HG03060 (cell line): Measurements from ENCODE around the gene RBFOX1.

Experiments used
- ATAC-seq: cut with Tn5 transposase; IDR thresholded peaks from one replicate; pipeline ENCODE4 v1.9.1; 2021; ENCODE audit warnings: low read depth, moderate number of reproducible peaks; ENCODE audit not compliant: unreplicated experiment

The RBFOX1 gene

GRCh38 chr16:7366993-7367880 lies 34.6 kb downstream of the RBFOX1 start:
- no peak for ATAC-seq

GRCh38 chr16:7369204-7369603 lies 36.6 kb downstream of the RBFOX1 start:
- no peak for ATAC-seq

- no peak for ATAC-seq
Measured at GRCh38 chr16:7372095-7372494, 39.5 kb downstream of the RBFOX1 start.

- ATAC-seq, result no peak
Measured at GRCh38 chr16:7373776-7374175, 41.1 kb downstream of the RBFOX1 start.

GRCh38 chr16:7374614-7375174 lies 42.0 kb downstream of the RBFOX1 start:
- ATAC-seq, result no peak

GRCh38 chr16:7376227-7376626 lies 43.6 kb downstream of the RBFOX1 start:
- no peak for ATAC-seq

- no peak for ATAC-seq
Measured at GRCh38 chr16:7377231-7377630, 44.6 kb downstream of the RBFOX1 start.

GRCh38 chr16:7378024-7378695 lies 45.5 kb downstream of the RBFOX1 start:
- ATAC-seq, result no peak

GRCh38 chr16:7380441-7380840 lies 47.8 kb downstream of the RBFOX1 start:
- ATAC-seq, result no peak

- no peak for ATAC-seq
Measured at GRCh38 chr16:7380911-7381310, 48.3 kb downstream of the RBFOX1 start.

- ATAC-seq, result no peak
Measured at GRCh38 chr16:7381671-7382070, 49.0 kb downstream of the RBFOX1 start.

- ATAC-seq, result no peak
Measured at GRCh38 chr16:7382521-7382920, 49.9 kb downstream of the RBFOX1 start.

- ATAC-seq, result no peak
Measured at GRCh38 chr16:7390974-7391373, 58.3 kb downstream of the RBFOX1 start.

- ATAC-seq, result no peak
Measured at GRCh38 chr16:7391694-7392093, 59.0 kb downstream of the RBFOX1 start.

- ATAC-seq, result no peak
Measured at GRCh38 chr16:7392206-7392605, 59.6 kb downstream of the RBFOX1 start.

- no peak for ATAC-seq
Measured at GRCh38 chr16:7393680-7394079, 61.0 kb downstream of the RBFOX1 start.

GRCh38 chr16:7394720-7395336 lies 62.2 kb downstream of the RBFOX1 start:
- no peak for ATAC-seq

GRCh38 chr16:7397901-7398300 lies 65.3 kb downstream of the RBFOX1 start:
- no peak for ATAC-seq

- ATAC-seq, result no peak
Measured at GRCh38 chr16:7398536-7398935, 65.9 kb downstream of the RBFOX1 start.

GRCh38 chr16:7399296-7399695 lies 66.7 kb downstream of the RBFOX1 start:
- no peak for ATAC-seq
